ENCODE data around the gene SVIL.
"Not testable (repeated sequence)": the region's sequence is repeated elsewhere in the genome, so short reads cannot be mapped to it uniquely, and the experiment has no call there.

The SVIL gene

GRCh38 chr10:29611781-29612381 is 22.9 kb downstream of the SVIL start:
- no peak overlapping the region for H3K4me3 ChIP-seq (ENCODE audit: low read depth, low read length)
- TF ChIP-seq CTCF (IDR thresholded peaks at IDR 0.05; ENCODE audit: low read depth, low read length, missing control alignments): no peak
- DNase-seq (ENCODE audit: low read depth): no peak
- in situ Hi-C loops (cut with HindIII; ENCODE audit: low sequenced_read_pairs): no loop called here

- no peak for DNase-seq (ENCODE audit: low read depth)
- TF ChIP-seq CTCF (IDR thresholded peaks at IDR 0.05; ENCODE audit: low read depth, low read length, missing control alignments): no peak
- in situ Hi-C loops (cut with HindIII; ENCODE audit: low sequenced_read_pairs): no loop called here
- no peak overlapping the region for H3K4me3 ChIP-seq (ENCODE audit: low read depth, low read length)
Observed at GRCh38 chr10:29610876-29611647, 23.7 kb downstream of the SVIL start.

- H3K4me3 ChIP-seq (ENCODE audit: low read depth, low read length); DNase-seq (ENCODE audit: low read depth); in situ Hi-C loops (cut with HindIII; ENCODE audit: low sequenced_read_pairs): not testable (repeated sequence)
Observed at GRCh38 chr10:29610331-29610730, 24.4 kb downstream of the SVIL start.

- TF ChIP-seq CTCF (IDR thresholded peaks at IDR 0.05; ENCODE audit: low read depth, low read length, missing control alignments): no peak
- in situ Hi-C loops (cut with HindIII; ENCODE audit: low sequenced_read_pairs): no loop called here
- DNase-seq (ENCODE audit: low read depth): no peak
- H3K4me3 ChIP-seq (ENCODE audit: low read depth, low read length): no peak overlapping the region
Observed at GRCh38 chr10:29609696-29610095, 25.1 kb downstream of the SVIL start.

GRCh38 chr10:29608476-29609301 is 26.1 kb downstream of the SVIL start:
- no peak for DNase-seq (ENCODE audit: low read depth)
- no peak overlapping the region for H3K4me3 ChIP-seq (ENCODE audit: low read depth, low read length)
- no peak for TF ChIP-seq CTCF (IDR thresholded peaks at IDR 0.05; ENCODE audit: low read depth, low read length, missing control alignments)
- in situ Hi-C loops (cut with HindIII; ENCODE audit: low sequenced_read_pairs): no loop called here

GRCh38 chr10:29608062-29608461 is 26.7 kb downstream of the SVIL start:
- no peak for DNase-seq (ENCODE audit: low read depth)
- no peak for TF ChIP-seq CTCF (IDR thresholded peaks at IDR 0.05; ENCODE audit: low read depth, low read length, missing control alignments)
- H3K4me3 ChIP-seq (ENCODE audit: low read depth, low read length): no peak overlapping the region
- in situ Hi-C loops (cut with HindIII; ENCODE audit: low sequenced_read_pairs): no loop called here
